HUES64 (cell line): ENCODE results near the gene MAPK13.
"Not testable (repeated sequence)": the region's sequence is repeated elsewhere in the genome, so short reads cannot be mapped to it uniquely, and the experiment has no call there.

ENCODE experiments used
- H3K27ac ChIP-seq: 2 replicates; pipeline ENCODE4 v1.7.0; 2013; ENCODE audit warnings: low read depth, low read length, inconsistent platforms
- H3K27me3 ChIP-seq: 2 replicates; pipeline ENCODE4 v1.6.1; 2013; ENCODE audit warnings: mild to moderate bottlenecking, low read length; ENCODE audit not compliant: insufficient read depth
- H3K36me3 ChIP-seq: 2 replicates; pipeline ENCODE4 v1.6.1; 2013; ENCODE audit warnings: mild to moderate bottlenecking, low read length; ENCODE audit not compliant: insufficient read depth
- H3K4me1 ChIP-seq: 2 replicates; pipeline ENCODE4 v1.6.1; 2013; ENCODE audit warnings: mild to moderate bottlenecking, low read length, moderate library complexity; ENCODE audit not compliant: insufficient read depth
- H3K4me3 ChIP-seq: 2 replicates; pipeline ENCODE4 v1.5.1; 2013; ENCODE audit warnings: mild to moderate bottlenecking, low read length, moderate library complexity
- H3K9ac ChIP-seq: 2 replicates; pipeline ENCODE4 v1.6.1; 2013; ENCODE audit warnings: mild to moderate bottlenecking, low read depth, low read length
- H3K9me3 ChIP-seq: 2 replicates; pipeline ENCODE4 v1.6.1; 2013; ENCODE audit warnings: low read depth, low read length; ENCODE audit not compliant: insufficient read depth
- WGBS: fragments of 150-250, 120-280 bp; methylation state at CpG from one replicate; pipeline ENCODE4 v1.1.7; 2013; ENCODE audit warnings: missing lambda C conversion rate; 5-methylcytosine and 5-hydroxymethylcytosine counted together

MAPK13 gene

DNA sequence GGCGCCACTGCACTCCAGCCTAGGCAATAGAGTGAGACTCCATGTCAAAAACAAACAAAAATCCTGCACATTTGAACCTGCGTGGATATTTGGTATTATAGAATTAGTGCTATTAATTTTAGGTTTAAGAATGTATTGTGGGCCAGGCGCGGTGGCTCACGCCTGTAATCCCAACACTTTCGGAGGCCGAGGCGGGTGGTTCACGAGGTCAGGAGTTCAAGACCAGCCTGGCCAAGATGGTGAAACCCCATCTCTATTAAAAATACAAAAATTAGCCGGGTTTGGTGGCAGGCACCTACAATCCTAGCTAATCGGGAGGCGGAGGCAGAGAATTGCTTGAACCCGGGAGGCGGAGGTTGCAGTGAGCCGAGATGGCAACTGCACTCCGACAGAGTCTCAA lies 979 bp upstream of the MAPK13 start:
- not testable (repeated sequence) for H3K36me3 ChIP-seq, H3K9ac ChIP-seq, H3K9me3 ChIP-seq, H3K4me3 ChIP-seq, H3K27ac ChIP-seq
- WGBS, result 93% methylated on average over 14 of the region's 16 CpGs
- Histone ChIP-seq H3K27me3 (peaks cover 24% of the 10 kb centered on the region; the same call in 1 of the 2 replicates), H3K4me1 (peaks cover 17% of the 10 kb centered on the region)

DNA sequence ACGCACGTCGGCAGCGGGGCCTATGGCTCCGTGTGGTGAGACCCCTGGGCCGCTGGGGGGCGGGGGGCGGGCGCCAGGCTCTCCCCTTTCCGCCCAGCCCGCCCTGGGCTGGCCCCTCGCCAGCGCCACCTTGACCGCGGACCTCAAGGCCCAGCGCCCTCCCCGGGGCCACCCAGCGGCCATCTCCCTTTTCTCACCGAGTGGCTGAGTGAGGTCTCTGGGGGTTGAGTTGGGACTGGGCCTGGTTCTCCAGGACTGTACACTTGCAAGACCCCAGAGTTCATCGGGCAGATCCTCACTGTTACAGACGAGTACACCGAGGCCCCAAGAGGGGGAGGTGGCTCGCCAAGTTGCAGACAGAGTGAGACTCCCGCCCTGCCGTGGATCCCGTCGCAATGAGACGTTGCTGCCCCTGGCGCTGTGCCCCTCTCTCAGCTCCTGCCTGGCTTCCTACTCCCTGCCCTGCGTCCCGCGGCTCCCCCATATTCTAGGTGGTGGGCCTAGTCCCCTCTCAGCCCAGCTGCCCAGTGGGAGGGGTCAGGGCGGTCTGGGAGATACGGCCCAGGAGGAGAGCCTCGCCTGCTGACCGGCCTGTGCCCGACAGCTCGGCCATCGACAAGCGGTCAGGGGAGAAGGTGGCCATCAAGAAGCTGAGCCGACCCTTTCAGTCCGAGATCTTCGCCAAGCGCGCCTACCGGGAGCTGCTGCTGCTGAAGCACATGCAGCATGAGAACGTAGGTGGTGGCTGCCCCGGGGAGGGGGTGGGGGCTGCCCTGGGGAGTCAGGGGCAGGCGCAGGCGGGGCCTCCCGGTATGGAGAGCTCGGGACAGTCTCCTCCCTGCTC lies 576 bp downstream of the MAPK13 start:
- 41% methylated on average over 52 of the region's 52 CpGs for WGBS
- peak overlapping the region; percentile 51 for H3K4me3 ChIP-seq
- peaks cover 17% of the 10 kb centered on the region for H3K4me1 ChIP-seq
- no peaks in the 10 kb centered on the region for H3K9me3 ChIP-seq
- H3K36me3 ChIP-seq, result no peaks in the 10 kb centered on the region
- H3K27me3 ChIP-seq, result peaks cover 24% of the 10 kb centered on the region; the same call in 1 of the 2 replicates
- no peak overlapping the region for H3K27ac ChIP-seq
- peak overlapping the region; percentile 62 for H3K9ac ChIP-seq

DNA sequence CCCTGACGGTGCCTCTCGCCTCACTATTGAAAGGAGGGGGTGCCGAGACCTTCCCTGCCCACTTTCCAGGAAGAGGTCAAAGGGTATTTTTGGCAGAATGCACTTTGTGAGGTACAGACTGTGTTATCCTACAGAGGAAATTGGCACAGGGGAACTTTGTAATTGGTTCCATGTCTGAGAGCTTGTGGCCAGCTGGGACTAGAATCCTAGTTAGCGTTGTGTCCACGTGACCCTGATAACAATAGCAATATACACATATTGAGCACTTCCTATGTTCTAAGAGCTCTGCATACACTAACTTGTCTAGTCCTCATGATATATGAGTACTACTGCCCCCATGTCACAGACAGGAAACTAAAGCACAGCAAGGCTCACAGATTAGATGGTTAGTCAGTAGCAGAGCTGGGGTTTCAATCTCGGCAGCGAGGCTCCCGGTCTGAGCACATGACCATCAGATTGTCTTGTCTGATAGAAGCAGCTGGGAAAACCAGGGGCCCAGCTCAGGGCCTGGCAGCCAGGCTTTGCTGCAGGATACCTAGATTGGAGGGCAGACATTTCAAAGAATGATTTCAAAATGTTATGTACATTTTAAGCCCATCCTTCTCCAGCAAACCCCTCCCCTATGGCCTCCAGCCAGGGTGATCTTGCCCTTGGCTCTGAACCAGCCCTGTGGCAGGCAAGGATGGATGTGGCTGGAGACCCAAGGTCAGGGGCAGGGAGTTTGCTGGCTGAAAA lies 1.4 kb downstream of the MAPK13 start:
- 71% methylated on average over 8 of the region's 8 CpGs for WGBS
- Histone ChIP-seq H3K4me3 (no peak overlapping the region), H3K27me3 (peaks cover 24% of the 10 kb centered on the region; the same call in 1 of the 2 replicates), H3K9ac (no peak overlapping the region), H3K9me3 (no peaks in the 10 kb centered on the region), H3K4me1 (peaks cover 17% of the 10 kb centered on the region), H3K36me3 (peaks cover 2% of the 10 kb centered on the region; the same call in 1 of the 2 replicates), H3K27ac (no peak overlapping the region)

DNA sequence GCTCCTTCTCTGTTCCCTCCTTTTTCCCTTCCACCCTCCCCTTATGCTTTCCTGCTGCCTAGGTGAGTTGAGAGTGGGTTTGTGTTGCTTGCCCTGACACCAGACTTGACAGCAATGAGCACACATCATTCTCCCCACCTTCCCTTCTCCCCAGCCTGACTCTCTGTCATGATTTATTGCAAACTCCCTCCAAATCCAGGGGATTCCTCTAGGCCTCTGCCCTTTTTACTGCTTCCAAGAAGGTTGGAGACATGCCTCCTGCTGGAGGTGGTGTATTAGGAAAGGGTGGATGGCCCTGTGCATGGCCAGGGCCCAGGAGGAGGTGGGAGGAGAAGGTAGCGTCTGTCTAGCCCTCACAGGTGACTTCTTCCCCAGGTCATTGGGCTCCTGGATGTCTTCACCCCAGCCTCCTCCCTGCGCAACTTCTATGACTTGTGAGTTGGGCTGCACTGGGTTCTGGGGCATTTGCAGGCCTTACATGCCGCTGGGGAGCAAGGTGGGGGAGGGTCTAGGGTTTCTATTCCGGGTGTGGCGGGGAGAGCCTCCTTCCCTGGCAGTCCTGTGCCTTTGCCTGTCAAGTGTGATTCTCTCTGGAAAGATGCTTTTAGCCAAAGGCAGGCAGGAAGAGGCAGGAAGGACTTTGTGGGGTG lies 2.1 kb downstream of the MAPK13 start:
- WGBS, result 68% methylated on average over 5 of the region's 5 CpGs
- H3K27ac ChIP-seq, result no peak overlapping the region

DNA sequence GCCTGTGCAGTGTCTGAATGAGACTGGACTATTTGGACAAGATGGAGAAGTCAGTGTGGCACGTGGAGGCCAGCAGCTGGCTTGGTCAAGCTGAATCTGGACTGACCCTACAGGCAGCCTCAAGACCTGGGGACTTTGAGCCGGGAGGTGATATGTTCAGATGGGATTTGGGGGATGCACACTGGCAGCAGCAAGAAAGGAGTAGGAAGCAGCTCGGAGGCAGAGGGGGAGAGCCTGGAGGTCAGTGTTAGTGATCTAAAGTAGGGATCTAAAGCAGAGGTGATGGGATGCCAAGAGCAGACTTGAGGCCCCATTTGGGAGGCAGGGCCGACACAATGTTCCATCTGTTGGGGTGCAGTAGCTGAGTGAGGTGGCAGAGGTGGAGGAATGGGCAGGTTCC lies 2.8 kb downstream of the MAPK13 start:
- peaks cover 4% of the 10 kb centered on the region; the same call in 1 of the 2 replicates for H3K36me3 ChIP-seq
- no peaks in the 10 kb centered on the region for H3K9me3 ChIP-seq
- 88% methylated on average over 4 of the region's 4 CpGs for WGBS
- peaks cover 24% of the 10 kb centered on the region; the same call in 1 of the 2 replicates for H3K27me3 ChIP-seq
- no peak overlapping the region for H3K27ac ChIP-seq
- no peak overlapping the region for H3K4me3 ChIP-seq
- H3K9ac ChIP-seq, result no peak overlapping the region
- H3K4me1 ChIP-seq, result peaks cover 17% of the 10 kb centered on the region

More for the DNA sequence above, 2.1 kb downstream of the MAPK13 start:
- Histone ChIP-seq H3K4me3 (no peak overlapping the region), H3K9ac (no peak overlapping the region), H3K4me1 (peaks cover 17% of the 10 kb centered on the region), H3K36me3 (peaks cover 4% of the 10 kb centered on the region; the same call in 1 of the 2 replicates), H3K27me3 (peaks cover 24% of the 10 kb centered on the region; the same call in 1 of the 2 replicates), H3K9me3 (no peaks in the 10 kb centered on the region)

DNA sequence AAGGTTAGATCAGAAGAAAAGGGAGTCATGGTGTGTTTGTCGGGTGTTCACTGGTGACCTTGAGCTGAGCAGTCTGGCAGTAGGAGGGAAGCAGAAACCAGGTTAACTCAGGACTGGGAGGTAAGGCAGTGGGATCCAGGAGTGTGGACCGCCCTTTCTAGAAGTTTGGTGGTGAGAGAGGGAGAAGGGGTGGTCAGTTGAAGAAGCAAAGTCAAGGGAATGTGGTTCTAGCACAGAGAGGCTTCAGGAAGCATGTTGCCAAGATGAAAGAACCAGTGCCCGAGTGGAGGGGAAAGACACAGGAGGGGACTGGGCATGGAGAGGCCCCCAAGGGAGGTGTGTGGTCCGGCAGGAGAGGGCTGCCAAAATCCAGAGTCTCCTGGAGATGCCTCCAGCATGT lies 3.6 kb downstream of the MAPK13 start:
- 93% methylated on average over 4 of the region's 4 CpGs for WGBS
- Histone ChIP-seq H3K36me3 (peaks cover 4% of the 10 kb centered on the region; the same call in 1 of the 2 replicates), H3K4me1 (peaks cover 17% of the 10 kb centered on the region), H3K4me3 (no peak overlapping the region), H3K27ac (no peak overlapping the region), H3K9me3 (no peaks in the 10 kb centered on the region), H3K9ac (no peak overlapping the region), H3K27me3 (peaks cover 24% of the 10 kb centered on the region; the same call in 1 of the 2 replicates)

DNA sequence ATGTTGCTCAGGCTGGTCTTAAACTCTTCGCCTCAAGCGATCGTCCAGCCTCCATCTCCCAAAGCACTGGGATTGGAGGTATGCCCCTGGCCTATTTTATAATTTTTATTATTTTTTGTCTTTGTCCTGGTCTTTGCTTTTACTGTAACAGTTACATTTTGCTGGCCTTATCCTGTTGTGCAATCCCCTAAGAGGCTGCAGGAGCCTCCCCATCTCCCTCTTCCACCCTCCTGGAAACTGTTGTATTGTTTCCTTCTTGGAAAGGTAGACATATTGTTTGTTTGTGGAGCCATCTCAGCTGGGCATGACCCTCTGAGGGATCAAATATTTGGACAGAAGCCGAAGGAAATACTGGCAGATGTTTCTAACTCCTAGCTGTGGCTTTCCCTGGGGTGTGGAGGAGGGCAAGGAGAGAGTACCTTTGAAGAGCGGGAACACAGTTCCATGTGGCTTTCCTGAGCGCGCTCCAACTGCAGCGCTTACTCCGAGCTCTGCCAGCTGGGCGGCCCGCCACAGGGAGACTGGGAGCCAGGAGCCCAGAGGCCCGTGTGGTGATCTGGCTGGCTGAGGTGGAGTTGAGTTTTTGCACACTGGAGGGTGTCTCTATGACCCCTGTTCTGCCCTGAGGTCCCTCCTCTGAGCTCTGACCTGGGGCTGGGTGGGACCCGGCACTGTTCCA lies 4.9 kb downstream of the MAPK13 start:
- WGBS, result 95% methylated on average over 13 of the region's 13 CpGs
- Histone ChIP-seq H3K9me3 (no peaks in the 10 kb centered on the region), H3K27me3 (peaks cover 12% of the 10 kb centered on the region; the same call in 1 of the 2 replicates), H3K4me1 (peaks cover 24% of the 10 kb centered on the region), H3K9ac (no peak overlapping the region), H3K36me3 (peaks cover 4% of the 10 kb centered on the region; the same call in 1 of the 2 replicates), H3K4me3 (no peak overlapping the region), H3K27ac (no peak overlapping the region)

DNA sequence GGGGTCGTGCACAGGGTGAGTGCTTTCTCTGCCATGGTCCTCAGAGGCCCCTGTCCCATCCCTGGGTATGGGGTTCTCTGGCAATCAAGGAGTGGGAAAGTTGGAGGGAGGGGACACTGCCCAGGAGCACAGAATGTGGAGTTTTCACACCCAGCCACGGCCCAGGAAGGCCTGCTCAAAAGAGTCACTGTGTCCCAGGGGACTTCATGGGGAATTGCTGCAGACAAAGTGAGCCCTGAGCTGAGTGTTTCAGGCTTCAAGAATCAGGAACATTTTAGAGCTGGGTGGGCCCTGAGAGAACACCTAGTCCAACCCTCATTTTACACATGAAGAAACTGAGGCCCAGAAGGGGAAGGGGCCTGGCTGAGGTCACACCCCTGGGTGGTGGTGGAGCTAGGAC lies 5.7 kb downstream of the MAPK13 start:
- Histone ChIP-seq H3K4me1 (peaks cover 23% of the 10 kb centered on the region), H3K27ac (no peak overlapping the region), H3K4me3 (no peak overlapping the region), H3K36me3 (peaks cover 4% of the 10 kb centered on the region; the same call in 1 of the 2 replicates), H3K27me3 (peaks cover 5% of the 10 kb centered on the region; the same call in 1 of the 2 replicates), H3K9ac (no peak overlapping the region), H3K9me3 (no peaks in the 10 kb centered on the region)
- WGBS, result 96% methylated on average over 2 of the region's 2 CpGs

DNA sequence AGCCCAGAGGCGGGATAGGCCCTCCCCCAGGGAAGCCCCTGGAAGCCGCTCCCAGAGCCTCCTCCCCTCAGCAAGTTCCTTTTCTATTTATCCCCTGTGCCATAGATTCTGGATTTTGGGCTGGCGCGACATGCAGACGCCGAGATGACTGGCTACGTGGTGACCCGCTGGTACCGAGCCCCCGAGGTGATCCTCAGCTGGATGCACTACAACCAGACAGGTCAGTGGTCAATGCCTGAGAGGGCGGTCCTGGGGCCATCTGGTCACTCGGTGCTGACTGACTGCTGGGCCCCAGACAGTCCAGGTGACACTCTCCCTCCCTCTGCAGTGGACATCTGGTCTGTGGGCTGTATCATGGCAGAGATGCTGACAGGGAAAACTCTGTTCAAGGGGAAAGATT lies 6.2 kb downstream of the MAPK13 start:
- Histone ChIP-seq H3K4me3 (no peak overlapping the region), H3K9ac (no peak overlapping the region), H3K9me3 (no peaks in the 10 kb centered on the region), H3K27ac (no peak overlapping the region), H3K4me1 (peaks cover 18% of the 10 kb centered on the region), H3K27me3 (peaks cover under 1% of the 10 kb centered on the region; the same call in 1 of the 2 replicates), H3K36me3 (peaks cover 4% of the 10 kb centered on the region; the same call in 1 of the 2 replicates)
- 94% methylated on average over 12 of the region's 12 CpGs for WGBS

DNA sequence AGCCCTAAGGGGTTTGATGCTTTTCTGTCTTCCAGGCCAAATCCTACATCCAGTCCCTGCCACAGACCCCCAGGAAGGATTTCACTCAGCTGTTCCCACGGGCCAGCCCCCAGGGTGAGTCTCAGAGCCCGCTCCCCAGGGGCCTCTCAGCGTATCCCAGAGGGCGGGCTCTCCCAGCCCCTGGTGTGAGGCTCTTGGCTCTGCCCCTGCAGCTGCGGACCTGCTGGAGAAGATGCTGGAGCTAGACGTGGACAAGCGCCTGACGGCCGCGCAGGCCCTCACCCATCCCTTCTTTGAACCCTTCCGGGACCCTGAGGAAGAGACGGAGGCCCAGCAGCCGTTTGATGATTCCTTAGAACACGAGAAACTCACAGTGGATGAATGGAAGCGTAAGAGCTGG lies 8.4 kb downstream of the MAPK13 start:
- 93% methylated on average over 15 of the region's 15 CpGs for WGBS
- Histone ChIP-seq H3K27me3 (no peaks in the 10 kb centered on the region), H3K4me3 (no peak overlapping the region), H3K36me3 (peaks cover 4% of the 10 kb centered on the region; the same call in 1 of the 2 replicates), H3K4me1 (peaks cover 9% of the 10 kb centered on the region), H3K9me3 (no peaks in the 10 kb centered on the region), H3K9ac (no peak overlapping the region), H3K27ac (no peak overlapping the region)
